Endodermal cell (in vitro differentiated cells): ENCODE data around the gene CENATAC. TPM values are rescaled to one million over a fixed set of nuclear protein-coding genes. Genes with fewer than 3 reads are reported as not detected.

Source experiments
- DNase-seq: peaks from one replicate; pipeline ENCODE4 v3.0.0-alpha.2; 2017
- H3K27ac ChIP-seq: 2 replicates; pipeline ENCODE4 v1.5.1; 2013; ENCODE audit warnings: mild to moderate bottlenecking, low read depth, low read length, moderate library complexity
- H3K27me3 ChIP-seq: 2 replicates; pipeline ENCODE4 v1.6.1; 2013; ENCODE audit warnings: mild to moderate bottlenecking, low read length, moderate library complexity; ENCODE audit not compliant: insufficient read depth, control insufficient read depth, poor library complexity, severe bottlenecking
- H3K36me3 ChIP-seq: 2 replicates; pipeline ENCODE4 v1.7.0; 2013; ENCODE audit warnings: mild to moderate bottlenecking, low read length, moderate library complexity; ENCODE audit not compliant: control insufficient read depth, insufficient read depth
- H3K4me1 ChIP-seq: one replicate; pipeline ENCODE4 v1.7.0; 2013; ENCODE audit warnings: low read length; ENCODE audit not compliant: control insufficient read depth, insufficient read depth
- H3K4me3 ChIP-seq: 2 replicates; pipeline ENCODE4 v1.5.1; 2013; ENCODE audit warnings: mild to moderate bottlenecking, low read length, moderate library complexity
- H3K9ac ChIP-seq: 2 replicates; pipeline ENCODE4 v1.6.1; 2013; ENCODE audit warnings: mild to moderate bottlenecking, low read length, moderate library complexity; ENCODE audit not compliant: poor library complexity, severe bottlenecking; ENCODE audit errors: extremely low read depth
- H3K9me3 ChIP-seq: 2 replicates; pipeline ENCODE4 v1.6.1; 2013; ENCODE audit warnings: mild to moderate bottlenecking, low read length, moderate library complexity; ENCODE audit not compliant: control insufficient read depth
- H3K27ac Mint-ChIP-seq: 2 replicates; pipeline ENCODE4 v1.8.0; 2020; ENCODE audit warnings: mixed read lengths
- H3K27me3 Mint-ChIP-seq: 2 replicates; pipeline ENCODE4 v1.8.0; 2021; ENCODE audit warnings: mild to moderate bottlenecking, mixed read lengths; ENCODE audit not compliant: insufficient read depth
- H3K36me3 Mint-ChIP-seq: 2 replicates; pipeline ENCODE4 v1.8.0; 2020; ENCODE audit warnings: low read depth, mixed read lengths
- H3K4me1 Mint-ChIP-seq: 2 replicates; pipeline ENCODE4 v1.8.0; 2020; ENCODE audit warnings: mixed read lengths
- H3K4me3 Mint-ChIP-seq: 2 replicates; pipeline ENCODE4 v1.8.0; 2020; ENCODE audit warnings: mild to moderate bottlenecking, moderate library complexity, mixed read lengths
- H3K9me3 Mint-ChIP-seq: 2 replicates; pipeline ENCODE4 v1.8.0; 2020; ENCODE audit warnings: mild to moderate bottlenecking, mixed read lengths
- CTCF ChIP-seq: fragments of 200-600 bp; sonication (generic); conservative IDR thresholded peaks from 2 replicates; pipeline ENCODE4 v1.5.0; 2021; ENCODE audit warnings: antibody characterized with exemption, mild to moderate bottlenecking
- WGBS, 2 experiments: methylation state at CpG; one replicate each; pipeline versions ENCODE4 v1.1.5 to v1.1.7; 2013; ENCODE audit warnings: missing lambda C conversion rate in 2 of 2, mixed read lengths in 1 of 2; ENCODE audit not compliant: insufficient coverage in 1 of 2, insufficient read length in 1 of 2; 5-methylcytosine and 5-hydroxymethylcytosine counted together
- total RNA-seq, 2 donors: library from RNA; stranded (reverse); fragmentation: NEBNext Ultra II Directional in 1 of 2; extraction: Animal tissue kit (Norgen Biotek cat#: 25700) in 1 of 2; gene quantifications; 2 replicates in 1 of 2; 3 replicates in 1 of 2; pipeline ENCODE4 v1.2.1, GENCODE V29; 2021

Gene CENATAC
- total RNA-seq, 2 donors from 2014 or later: 38.7 to 43.3 TPM

- no peak overlapping the region for H3K9ac ChIP-seq
- Mint-ChIP-seq H3K9me3 (peaks cover 4% of the 10 kb centered on the region), H3K4me3 (peak overlapping the region; percentile 90), H3K27ac (peak overlapping the region; percentile 26), H3K27me3 (no peaks in the 10 kb centered on the region), H3K36me3 (peaks cover 67% of the 10 kb centered on the region), H3K4me1 (peaks cover 16% of the 10 kb centered on the region)
- H3K36me3 ChIP-seq: peaks cover 63% of the 10 kb centered on the region
- no peak overlapping the region for H3K27ac ChIP-seq
- H3K9me3 ChIP-seq: no peaks in the 10 kb centered on the region
- WGBS, 2 experiments: 92 to 94% methylated on average over 10 of the region's 10 CpGs
- no peaks in the 10 kb centered on the region for H3K4me1 ChIP-seq
- H3K4me3 ChIP-seq: no peak overlapping the region
- H3K27me3 ChIP-seq: no peaks in the 10 kb centered on the region
- TF ChIP-seq CTCF: no peak
- DNase-seq: no peak
Observed at GRCh38 chr11:119054418-119054817, 56.5 kb downstream of the CENATAC start.

GRCh38 chr11:119055901-119056300 is 58.0 kb downstream of the CENATAC start:
- Mint-ChIP-seq H3K4me3 (peak overlapping the region; percentile 90), H3K4me1 (peaks cover 16% of the 10 kb centered on the region), H3K9me3 (peaks cover 6% of the 10 kb centered on the region), H3K36me3 (peaks cover 55% of the 10 kb centered on the region), H3K27me3 (no peaks in the 10 kb centered on the region), H3K27ac (peak overlapping the region; percentile 82)
- Histone ChIP-seq H3K36me3 (peaks cover 48% of the 10 kb centered on the region), H3K27ac (peak overlapping the region; percentile 88), H3K4me3 (peak overlapping the region; percentile 93), H3K4me1 (no peaks in the 10 kb centered on the region), H3K9ac (peak overlapping the region; percentile 81), H3K9me3 (no peaks in the 10 kb centered on the region), H3K27me3 (no peaks in the 10 kb centered on the region)
- peak; percentile 53 for DNase-seq
- 60 to 62% methylated on average over 1 to 6 of the region's 6 CpGs for WGBS, 2 experiments
- peak; percentile 42 for TF ChIP-seq CTCF

- Histone ChIP-seq H3K4me1 (no peaks in the 10 kb centered on the region), H3K36me3 (peaks cover 42% of the 10 kb centered on the region), H3K4me3 (peak overlapping the region; percentile 93), H3K27me3 (no peaks in the 10 kb centered on the region), H3K9me3 (no peaks in the 10 kb centered on the region), H3K9ac (peak overlapping the region; percentile 81), H3K27ac (peak overlapping the region; percentile 88)
- TF ChIP-seq CTCF: peak; percentile 21
- H3K4me3 Mint-ChIP-seq: peak overlapping the region; percentile 90
- 0% methylated on average over 14 to 48 of the region's 48 CpGs for WGBS, 2 experiments
- H3K27ac Mint-ChIP-seq: peak overlapping the region; percentile 97
- H3K9me3 Mint-ChIP-seq: peaks cover 6% of the 10 kb centered on the region
- peaks cover 16% of the 10 kb centered on the region for H3K4me1 Mint-ChIP-seq
- H3K36me3 Mint-ChIP-seq: peaks cover 49% of the 10 kb centered on the region
- peak; percentile 84 for DNase-seq
- no peaks in the 10 kb centered on the region for H3K27me3 Mint-ChIP-seq
Observed at GRCh38 chr11:119056421-119056999, 58.6 kb downstream of the CENATAC start.
